Peyer's patch (tissue), 4 donors: ENCODE measurements around the gene NGFR. TPM values are rescaled to one million over a fixed set of nuclear protein-coding genes. Genes with fewer than 3 reads are reported as not detected.

Experiments
- DNase-seq, 3 donors: peaks; one replicate each; pipeline ENCODE4 v3.0.0-alpha.2; 2017 to 2019
- H3K27ac ChIP-seq, 4 donors: fragments of 200-600 bp; sonication (generic); one replicate each; pipeline ENCODE4 v1.5.1; 2016 to 2019
- H3K27me3 ChIP-seq, 2 donors: fragments of 200-600 bp; sonication (generic); one replicate each; pipeline ENCODE4 v1.5.1; 2019
- H3K36me3 ChIP-seq, 3 donors: fragments of 200-600 bp; sonication (generic); one replicate each; pipeline ENCODE4 v1.5.1; 2016 to 2019
- H3K4me1 ChIP-seq, 4 donors: fragments of 200-600 bp; sonication (generic); one replicate each; pipeline ENCODE4 v1.5.1; 2016 to 2019
- H3K4me3 ChIP-seq, 4 donors: fragments of 200-600 bp; sonication (generic); 1 replicate in 3 of 4; 2 replicates in 1 of 4; pipeline ENCODE4 v1.5.1; 2016 to 2019; ENCODE audit warnings: mild to moderate bottlenecking in 1 of 4
- H3K9me3 ChIP-seq, 4 donors: fragments of 200-600 bp; sonication (generic); one replicate each; pipeline ENCODE4 v1.5.1; 2016 to 2019; ENCODE audit warnings: mild to moderate bottlenecking in 1 of 4
- CTCF ChIP-seq, 6 experiments: fragments of 450-650 bp in 4 of 6; fragments of 200-600 bp in 2 of 6; sonication (generic) in 1 of 6; IDR thresholded peaks; one replicate each; pipeline ENCODE4 v1.5.1; 2017 to 2019; ENCODE audit warnings: antibody characterized with exemption in 6 of 6, mild to moderate bottlenecking in 3 of 6, moderate library complexity in 1 of 6
- POLR2A ChIP-seq, 2 donors: fragments of 450-650 bp; IDR thresholded peaks; one replicate each; pipeline ENCODE4 v1.5.1; 2017; ENCODE audit warnings: antibody characterized with exemption in 2 of 2, mild to moderate bottlenecking in 2 of 2, moderate library complexity in 2 of 2
- total RNA-seq, 4 donors: library from RNA; depleted of rRNA; stranded (reverse); fragments of >200 nt; gene quantifications; one replicate each; pipeline ENCODE4 v1.1.0, GENCODE V29; 2016

Gene NGFR
- total RNA-seq, result 1 to 10 TPM in 2 of 4 donors, under 1 TPM in 1, not detected in 1; 0.70 to 1.9 (median 1.5) TPM

GRCh38 chr17:49494986-49495841 is at the start of gene NGFR:
Gene NGFR (plus strand): TSS chr17:49495293. CDS start chr17:49495418, 125 bp downstream.
- Histone ChIP-seq H3K27ac (peak within 1 kb of the TSS in 1 of 4 donors; percentile 65), H3K27me3 (peaks cover 0 to 29% of the 10 kb centered on the region in 2 donors)
- DNase-seq, result peak in 2 of 3 donors; percentile 45 to 66

GRCh38 chr17:49445591-49445990 is 49.5 kb upstream of the NGFR start:
- no peak overlapping the region for H3K4me3 ChIP-seq
- no peak for TF ChIP-seq POLR2A (IDR thresholded peaks at IDR 0.05)
- no peak for TF ChIP-seq CTCF (IDR thresholded peaks at IDR 0.05)
- no peaks in the 10 kb centered on the region for H3K36me3 ChIP-seq
- H3K9me3 ChIP-seq, result no peaks in the 10 kb centered on the region
- no peak overlapping the region for H3K27ac ChIP-seq
- H3K4me1 ChIP-seq, result no peaks in the 10 kb centered on the region
- H3K27me3 ChIP-seq, result no peaks in the 10 kb centered on the region
- no peak for DNase-seq

More at GRCh38 chr17:49494986-49495841, at the start of gene NGFR:
- H3K9me3 ChIP-seq, result no peaks in the 10 kb centered on the region
- peak within 1 kb of the TSS; percentile 48 to 56 (median 54) for H3K4me3 ChIP-seq
- H3K36me3 ChIP-seq, result no peaks in the 10 kb centered on the region
- H3K4me1 ChIP-seq, result peaks cover 0 to 26% (median 26%) of the 10 kb centered on the region in 4 donors
- TF ChIP-seq POLR2A (IDR thresholded peaks at IDR 0.05) (no peak), CTCF (IDR thresholded peaks at IDR 0.05) (no peak)

- no peak overlapping the region for H3K4me3 ChIP-seq
- no peaks in the 10 kb centered on the region for H3K4me1 ChIP-seq
- TF ChIP-seq CTCF (IDR thresholded peaks at IDR 0.05), result no peak
- no peak for TF ChIP-seq POLR2A (IDR thresholded peaks at IDR 0.05)
- H3K27me3 ChIP-seq, result no peaks in the 10 kb centered on the region
- no peaks in the 10 kb centered on the region for H3K9me3 ChIP-seq
- H3K27ac ChIP-seq, result no peak overlapping the region
- DNase-seq, result no peak
- H3K36me3 ChIP-seq, result no peaks in the 10 kb centered on the region
Observed at GRCh38 chr17:49447628-49448302, 47.3 kb upstream of the NGFR start.

- Histone ChIP-seq H3K27ac (no peak overlapping the region), H3K4me3 (no peak overlapping the region), H3K4me1 (no peaks in the 10 kb centered on the region), H3K36me3 (no peaks in the 10 kb centered on the region), H3K9me3 (no peaks in the 10 kb centered on the region), H3K27me3 (no peaks in the 10 kb centered on the region)
- DNase-seq, result no peak
- TF ChIP-seq POLR2A (IDR thresholded peaks at IDR 0.05) (no peak), CTCF (IDR thresholded peaks at IDR 0.05) (no peak)
Observed at GRCh38 chr17:49450181-49450580, 44.9 kb upstream of the NGFR start.

GRCh38 chr17:49450735-49451134 is 44.4 kb upstream of the NGFR start:
- no peak overlapping the region for H3K27ac ChIP-seq
- no peak for DNase-seq

More at GRCh38 chr17:49450735-49451134, 44.4 kb upstream of the NGFR start:
- H3K27me3 ChIP-seq, result no peaks in the 10 kb centered on the region
- no peak for TF ChIP-seq CTCF (IDR thresholded peaks at IDR 0.05)
- TF ChIP-seq POLR2A (IDR thresholded peaks at IDR 0.05), result no peak
- H3K4me3 ChIP-seq, result no peak overlapping the region
- no peaks in the 10 kb centered on the region for H3K9me3 ChIP-seq
- no peaks in the 10 kb centered on the region for H3K36me3 ChIP-seq
- no peaks in the 10 kb centered on the region for H3K4me1 ChIP-seq
